ENCODE results near the gene KLHL40.
A peak's percentile ranks its signal among the peaks of the same experiment; 100 is the strongest.

Gene KLHL40

DNA sequence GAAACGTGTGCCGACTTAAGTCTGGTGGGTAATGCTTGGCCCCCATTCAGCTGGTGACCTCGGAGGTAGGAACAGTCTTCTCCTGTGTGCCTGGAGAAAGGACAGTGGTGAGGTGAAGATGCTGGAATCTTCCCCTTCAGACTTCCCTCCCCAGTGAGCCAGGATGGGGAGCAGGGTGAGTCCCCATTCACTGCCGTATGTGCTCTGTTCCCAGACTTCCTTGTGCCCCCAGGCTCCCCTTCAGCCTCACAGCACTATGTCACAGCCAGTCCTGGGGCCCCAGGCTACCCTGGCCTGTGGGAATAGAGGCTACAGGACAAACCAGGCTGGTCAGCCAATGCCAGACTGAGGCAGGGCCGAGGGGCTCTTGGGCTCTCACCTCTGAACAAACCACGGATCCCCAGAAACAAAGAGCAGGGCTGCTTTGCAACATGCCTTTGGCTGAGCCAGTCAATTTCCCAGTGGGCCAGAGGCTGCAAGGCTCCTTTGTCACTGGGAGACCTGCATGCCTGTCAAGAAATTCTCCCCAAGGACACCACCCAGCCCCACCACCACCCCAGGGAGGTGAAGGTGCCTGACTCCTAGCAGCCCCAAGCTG is 49.0 kb downstream of the KLHL40 start:
- DNase-seq (ENCODE audit: low read depth): no peak
- TF ChIP-seq, protein P1, sequence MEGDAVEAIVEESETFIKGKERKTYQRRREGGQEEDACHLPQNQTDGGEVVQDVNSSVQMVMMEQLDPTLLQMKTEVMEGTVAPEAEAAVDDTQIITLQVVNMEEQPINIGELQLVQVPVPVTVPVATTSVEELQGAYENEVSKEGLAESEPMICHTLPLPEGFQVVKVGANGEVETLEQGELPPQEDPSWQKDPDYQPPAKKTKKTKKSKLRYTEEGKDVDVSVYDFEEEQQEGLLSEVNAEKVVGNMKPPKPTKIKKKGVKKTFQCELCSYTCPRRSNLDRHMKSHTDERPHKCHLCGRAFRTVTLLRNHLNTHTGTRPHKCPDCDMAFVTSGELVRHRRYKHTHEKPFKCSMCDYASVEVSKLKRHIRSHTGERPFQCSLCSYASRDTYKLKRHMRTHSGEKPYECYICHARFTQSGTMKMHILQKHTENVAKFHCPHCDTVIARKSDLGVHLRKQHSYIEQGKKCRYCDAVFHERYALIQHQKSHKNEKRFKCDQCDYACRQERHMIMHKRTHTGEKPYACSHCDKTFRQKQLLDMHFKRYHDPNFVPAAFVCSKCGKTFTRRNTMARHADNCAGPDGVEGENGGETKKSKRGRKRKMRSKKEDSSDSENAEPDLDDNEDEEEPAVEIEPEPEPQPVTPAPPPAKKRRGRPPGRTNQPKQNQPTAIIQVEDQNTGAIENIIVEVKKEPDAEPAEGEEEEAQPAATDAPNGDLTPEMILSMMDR (conservative IDR thresholded peaks at IDR 0.05; ENCODE audit: low read depth, low read length): no peak
- no peak overlapping the region for H3K4me3 ChIP-seq (ENCODE audit: low read length)

DNA sequence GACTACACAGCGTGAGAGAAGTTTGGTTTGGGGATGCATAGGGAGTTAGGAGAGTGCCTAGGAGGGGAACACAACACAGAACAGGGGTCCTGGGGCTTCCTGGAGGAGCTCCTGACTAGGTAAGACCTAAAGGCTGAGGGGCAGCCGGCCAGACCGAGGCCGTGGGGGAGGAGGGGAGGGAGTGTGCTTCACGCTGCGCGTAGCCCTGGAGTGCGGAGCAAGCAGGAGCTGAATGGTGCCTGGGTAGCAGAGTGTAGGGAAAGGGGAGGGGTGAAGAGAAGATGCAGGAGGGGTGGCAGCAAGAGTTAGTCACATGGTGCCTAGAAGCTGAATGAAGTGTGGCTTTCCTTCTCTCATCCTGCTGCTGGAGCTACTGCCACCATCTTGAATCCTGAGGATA is 49.7 kb downstream of the KLHL40 start:
- no peak overlapping the region for H3K4me3 ChIP-seq (ENCODE audit: low read length)
- TF ChIP-seq, protein P1 (conservative IDR thresholded peaks at IDR 0.05; ENCODE audit: low read depth, low read length): no peak
- DNase-seq (ENCODE audit: low read depth): no peak

DNA sequence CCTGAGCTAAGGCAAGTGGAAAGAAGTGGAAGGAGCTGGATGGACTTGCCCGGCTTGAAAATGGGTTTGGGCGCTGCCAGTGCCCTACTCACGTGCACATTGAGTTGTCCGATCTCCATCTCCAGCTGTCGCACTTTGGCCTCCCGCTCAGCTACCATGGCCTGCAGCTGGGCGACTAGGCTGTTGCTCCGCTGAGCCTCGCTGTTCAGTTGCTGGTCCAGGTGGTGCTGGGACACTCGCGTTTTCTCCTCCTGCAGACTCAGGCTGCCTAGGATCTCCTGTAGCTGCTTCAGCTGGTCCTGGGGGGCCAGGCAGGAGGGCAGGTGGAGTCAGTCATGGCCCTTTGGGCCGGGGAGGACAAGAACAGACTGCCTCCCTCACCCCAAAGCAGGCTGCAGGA is 50.3 kb downstream of the KLHL40 start:
- TF ChIP-seq, protein P1 (conservative IDR thresholded peaks at IDR 0.05; ENCODE audit: low read depth, low read length): no peak
- DNase-seq (ENCODE audit: low read depth): no peak
- H3K4me3 ChIP-seq (ENCODE audit: low read length): no peak overlapping the region

DNA sequence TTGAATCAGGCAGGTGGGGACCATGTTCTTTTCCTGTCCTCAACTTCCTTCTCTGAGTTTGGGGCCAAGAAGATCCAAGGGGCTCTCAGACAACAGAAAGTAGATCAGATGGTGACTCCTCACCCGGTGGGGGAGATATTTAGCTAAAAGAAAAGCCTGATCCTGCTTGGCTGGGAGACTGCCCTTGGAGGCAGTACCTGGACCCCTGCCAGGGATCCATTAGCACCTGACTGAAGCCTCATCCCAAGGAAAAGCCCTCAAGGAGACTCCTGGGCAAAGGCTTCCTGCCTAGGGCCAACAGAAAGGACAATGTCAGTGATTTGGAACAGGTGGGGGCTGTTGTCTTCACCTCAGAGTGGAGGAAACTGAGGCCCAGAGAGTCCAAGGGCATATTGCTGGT is 50.7 kb downstream of the KLHL40 start:
- TF ChIP-seq, protein P1 (conservative IDR thresholded peaks at IDR 0.05; ENCODE audit: low read depth, low read length): no peak
- no peak for DNase-seq (ENCODE audit: low read depth)
- H3K4me3 ChIP-seq (ENCODE audit: low read length): no peak overlapping the region

DNA sequence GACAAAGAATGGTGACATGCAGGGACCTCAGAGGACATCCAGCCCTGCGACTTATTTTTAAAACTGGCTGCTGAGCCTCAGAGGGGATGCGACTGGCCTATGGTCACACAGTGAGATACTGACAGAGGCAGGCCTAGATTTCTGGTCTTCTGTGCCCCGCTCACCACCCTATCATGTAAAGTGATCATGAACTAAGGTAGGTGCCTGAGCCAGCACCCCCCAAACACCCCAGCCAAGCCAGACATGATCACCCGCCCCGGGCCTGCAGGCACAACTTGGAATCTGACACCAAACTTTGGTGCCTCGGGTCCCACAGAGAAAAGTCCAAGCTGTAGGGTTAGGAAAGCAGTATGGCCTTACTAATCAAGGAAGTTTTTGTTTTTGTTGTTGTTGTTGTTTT is 51.2 kb downstream of the KLHL40 start:
- TF ChIP-seq, protein P1 (conservative IDR thresholded peaks at IDR 0.05; ENCODE audit: low read depth, low read length): no peak
- DNase-seq (ENCODE audit: low read depth): no peak
- H3K4me3 ChIP-seq (ENCODE audit: low read length): no peak overlapping the region

DNA sequence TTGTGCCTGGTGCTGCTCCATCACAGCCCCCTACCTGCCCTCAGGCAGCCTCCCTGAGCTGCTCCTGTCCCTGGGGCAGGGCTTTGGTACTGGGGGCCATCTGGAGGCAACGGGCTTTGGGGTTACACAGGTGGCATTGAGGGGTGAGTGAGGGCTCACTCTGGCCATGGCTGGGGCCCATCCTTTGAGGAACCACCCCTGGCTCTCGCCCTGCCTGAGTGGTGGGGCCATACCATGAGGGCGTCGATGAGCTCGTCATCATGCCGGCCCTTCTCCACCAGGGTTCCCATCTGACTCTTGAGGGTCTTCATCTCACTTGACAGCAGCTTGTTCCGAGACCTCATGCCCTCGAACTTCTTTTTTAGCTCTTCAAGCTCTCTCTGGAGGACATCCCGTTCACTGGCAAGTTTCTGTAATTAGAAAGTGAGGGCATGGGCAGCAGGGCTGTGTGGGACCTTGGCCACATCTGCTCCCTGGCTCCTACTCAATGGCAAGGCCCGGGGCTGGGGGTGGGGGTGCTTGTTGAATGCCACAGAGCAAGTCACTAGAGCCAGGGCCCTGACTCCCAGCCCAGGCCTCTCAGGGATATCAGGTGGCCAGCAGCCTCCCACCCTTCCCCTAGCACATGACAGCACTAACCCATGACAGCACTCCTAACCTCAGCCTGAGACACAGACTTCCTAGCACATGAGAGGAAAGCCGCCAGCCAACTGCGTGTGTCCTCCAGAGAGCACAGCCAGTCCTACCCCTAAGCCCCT is 54.2 kb downstream of the KLHL40 start:
- no peak overlapping the region for H3K4me3 ChIP-seq (ENCODE audit: low read length)
- DNase-seq (ENCODE audit: low read depth): peak; percentile 74
- TF ChIP-seq, protein P1 (conservative IDR thresholded peaks at IDR 0.05; ENCODE audit: low read depth, low read length): no peak

DNA sequence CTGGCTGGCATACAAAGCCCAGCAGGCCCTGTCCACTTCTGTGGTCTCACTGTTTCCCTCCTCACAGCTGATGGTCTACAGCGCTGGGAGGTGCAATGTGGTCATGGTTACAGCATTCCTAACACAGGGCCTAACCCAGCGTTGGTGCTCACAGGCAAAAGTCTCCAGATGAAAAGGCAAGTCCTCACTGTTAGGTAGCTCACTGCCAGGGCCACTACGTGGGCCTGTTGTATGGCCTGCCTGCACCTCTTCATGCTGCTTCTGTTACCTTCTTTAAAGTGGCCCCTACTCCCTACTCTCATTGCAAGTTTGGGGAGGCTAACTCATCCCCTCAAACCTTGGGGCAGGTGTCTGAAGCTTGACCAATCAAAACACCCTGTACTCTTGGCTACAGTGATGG is 56.5 kb downstream of the KLHL40 start:
- DNase-seq (ENCODE audit: low read depth): no peak
- no peak overlapping the region for H3K4me3 ChIP-seq (ENCODE audit: low read length)
- TF ChIP-seq, protein P1 (conservative IDR thresholded peaks at IDR 0.05; ENCODE audit: low read depth, low read length): no peak
